Esophagus (tissue), 2 donors: Measurements from ENCODE around the gene PTGS1. TPM values are rescaled to one million over a fixed set of nuclear protein-coding genes. Genes with fewer than 3 reads are reported as not detected.

ENCODE experiments used
- H3K27ac ChIP-seq, 2 donors: one replicate each; pipeline ENCODE4 v1.5.1; 2013; ENCODE audit warnings: low read depth in 2 of 2, mild to moderate bottlenecking in 2 of 2, inconsistent platforms in 1 of 2, low read length in 1 of 2, moderate library complexity in 1 of 2
- H3K27me3 ChIP-seq, 2 donors: one replicate each; pipeline ENCODE4 v1.6.1; 2013; ENCODE audit warnings: low read length in 2 of 2, control low read depth in 1 of 2, mild to moderate bottlenecking in 1 of 2; ENCODE audit not compliant: insufficient read depth in 2 of 2, control insufficient read depth in 1 of 2
- H3K36me3 ChIP-seq, 2 donors: one replicate each; pipeline ENCODE4 v1.6.1; 2013; ENCODE audit warnings: low read length in 1 of 2; ENCODE audit not compliant: control insufficient read depth in 2 of 2, insufficient read depth in 2 of 2
- H3K4me1 ChIP-seq, 2 donors: one replicate each; pipeline ENCODE4 v1.6.1; 2013; ENCODE audit warnings: low read length in 1 of 2; ENCODE audit not compliant: control insufficient read depth in 2 of 2, insufficient read depth in 2 of 2
- H3K4me3 ChIP-seq, 2 donors: one replicate each; pipeline ENCODE4 v1.5.1; 2013; ENCODE audit warnings: low read length in 2 of 2, mild to moderate bottlenecking in 2 of 2, low read depth in 1 of 2, moderate library complexity in 1 of 2
- H3K9me3 ChIP-seq, 2 donors: one replicate each; pipeline ENCODE4 v1.6.1; 2013; ENCODE audit warnings: mild to moderate bottlenecking in 2 of 2, low read depth in 1 of 2, low read length in 1 of 2, moderate library complexity in 1 of 2; ENCODE audit not compliant: control insufficient read depth in 2 of 2, insufficient read depth in 1 of 2
- WGBS, 2 donors: extraction: QIAGEN DNeasy Blood & Tissue Kit; methylation state at CpG; one replicate each; pipeline ENCODE4 v1.1.7; 2013; 5-methylcytosine and 5-hydroxymethylcytosine counted together
- polyA plus RNA-seq, 2 donors: library from polyadenylated mRNA; stranded (reverse); fragments of 200-250 nt; gene quantifications; one replicate each; pipeline ENCODE4 v1.2.3, GENCODE V29; 2013
- donor health status: healthy with polysubstance abuse.
- donor health status: Bipolar disorder and iron deficiency.

The PTGS1 gene
- polyA plus RNA-seq, 2 donors = 6.8 to 20.3 TPM

DNA sequence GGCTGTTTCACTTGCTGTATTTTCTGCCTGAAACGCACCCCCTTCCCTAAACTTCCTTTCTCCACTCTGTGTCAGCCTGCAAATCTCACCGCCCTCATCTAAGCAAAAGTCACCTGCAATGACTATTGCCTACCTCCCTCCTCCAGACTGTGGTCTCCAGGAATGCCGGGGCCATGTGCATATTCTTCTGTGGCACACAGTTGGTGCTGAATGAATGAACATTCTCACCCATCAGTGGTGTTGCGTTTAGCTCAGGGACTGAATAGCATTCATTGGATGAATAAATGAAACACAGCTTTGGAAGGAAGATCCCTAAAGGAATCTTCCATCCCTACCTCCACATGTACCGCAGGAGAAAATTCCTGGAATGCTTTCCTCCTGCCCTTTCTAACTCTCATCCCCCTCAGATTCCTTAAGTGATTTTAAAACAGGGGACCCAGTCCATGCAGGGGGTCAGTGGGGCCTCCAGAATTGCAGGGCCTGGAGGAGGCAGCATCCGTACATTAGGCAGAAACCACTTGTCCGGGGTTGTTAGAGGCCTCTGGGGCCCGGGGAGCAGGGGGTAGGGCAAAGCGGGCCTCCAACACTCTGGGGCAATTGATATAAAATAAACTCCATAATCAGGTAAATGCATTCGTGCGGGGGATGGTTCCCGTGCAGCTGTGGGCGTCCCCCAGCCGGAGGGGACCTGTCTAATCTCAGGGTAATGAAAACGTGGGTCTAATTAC, 28.3 kb upstream of the PTGS1 start:
- 86 to 88% methylated on average over 15 of the region's 15 CpGs for WGBS, 2 donors

DNA sequence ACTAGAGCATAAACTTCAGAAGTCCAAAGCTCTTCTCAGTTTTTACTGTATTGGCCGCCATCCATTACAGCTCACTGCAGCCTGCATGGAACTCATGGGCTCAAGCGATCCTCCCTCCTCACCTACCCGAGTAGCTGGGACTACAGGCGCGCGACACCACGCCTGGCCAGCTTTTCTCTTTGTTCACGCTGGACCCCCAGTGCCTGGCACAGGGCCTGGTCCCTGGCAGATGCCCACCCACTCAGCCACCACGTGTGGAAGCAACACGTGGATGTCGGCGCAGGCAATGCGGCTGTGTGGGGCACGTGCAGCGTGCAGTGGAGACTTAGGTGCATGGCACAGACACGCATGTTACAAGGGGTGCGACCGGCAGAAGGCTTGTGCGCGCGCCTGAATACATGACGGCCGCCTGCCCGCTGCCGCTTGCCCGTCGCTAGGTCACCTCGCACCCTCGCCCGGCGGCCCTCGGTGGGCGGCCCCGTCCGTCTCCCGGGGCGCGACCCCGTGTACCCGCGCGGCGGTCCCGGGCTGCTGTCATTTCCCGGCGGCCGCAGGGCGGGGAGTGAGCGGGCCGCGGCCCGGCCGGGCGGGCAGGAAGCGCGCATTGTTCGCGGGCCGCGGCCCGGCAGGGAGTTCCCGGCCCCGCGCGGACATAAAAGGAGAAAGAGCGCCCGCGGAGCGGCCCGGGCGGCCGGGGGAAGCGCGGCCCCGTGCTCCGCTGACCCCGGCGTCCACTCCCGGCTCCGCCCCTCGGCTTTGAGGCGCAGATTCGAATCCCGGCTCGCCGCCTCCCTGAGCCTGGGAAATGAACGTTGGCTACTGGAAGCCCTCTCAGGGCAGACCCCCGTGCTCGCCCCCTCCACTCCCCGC, 24.1 kb upstream of the PTGS1 start:
- 5 to 11% methylated on average over 59 to 90 of the region's 90 CpGs for WGBS, 2 donors
- Histone ChIP-seq H3K36me3 (no peaks in the 10 kb centered on the region), H3K4me3 (peak overlapping the region; percentile 40 to 69), H3K27me3 (no peaks in the 10 kb centered on the region), H3K4me1 (peaks cover 0 to 8% of the 10 kb centered on the region in 2 donors), H3K27ac (peak overlapping the region; percentile 35 to 82), H3K9me3 (no peaks in the 10 kb centered on the region)

More for the DNA sequence above, 28.3 kb upstream of the PTGS1 start:
- no peak overlapping the region for H3K27ac ChIP-seq
- no peak overlapping the region for H3K4me3 ChIP-seq
- H3K4me1 ChIP-seq = peaks cover 0 to 8% of the 10 kb centered on the region in 2 donors
- no peaks in the 10 kb centered on the region for H3K27me3 ChIP-seq
- H3K36me3 ChIP-seq = no peaks in the 10 kb centered on the region
- H3K9me3 ChIP-seq = no peaks in the 10 kb centered on the region

DNA sequence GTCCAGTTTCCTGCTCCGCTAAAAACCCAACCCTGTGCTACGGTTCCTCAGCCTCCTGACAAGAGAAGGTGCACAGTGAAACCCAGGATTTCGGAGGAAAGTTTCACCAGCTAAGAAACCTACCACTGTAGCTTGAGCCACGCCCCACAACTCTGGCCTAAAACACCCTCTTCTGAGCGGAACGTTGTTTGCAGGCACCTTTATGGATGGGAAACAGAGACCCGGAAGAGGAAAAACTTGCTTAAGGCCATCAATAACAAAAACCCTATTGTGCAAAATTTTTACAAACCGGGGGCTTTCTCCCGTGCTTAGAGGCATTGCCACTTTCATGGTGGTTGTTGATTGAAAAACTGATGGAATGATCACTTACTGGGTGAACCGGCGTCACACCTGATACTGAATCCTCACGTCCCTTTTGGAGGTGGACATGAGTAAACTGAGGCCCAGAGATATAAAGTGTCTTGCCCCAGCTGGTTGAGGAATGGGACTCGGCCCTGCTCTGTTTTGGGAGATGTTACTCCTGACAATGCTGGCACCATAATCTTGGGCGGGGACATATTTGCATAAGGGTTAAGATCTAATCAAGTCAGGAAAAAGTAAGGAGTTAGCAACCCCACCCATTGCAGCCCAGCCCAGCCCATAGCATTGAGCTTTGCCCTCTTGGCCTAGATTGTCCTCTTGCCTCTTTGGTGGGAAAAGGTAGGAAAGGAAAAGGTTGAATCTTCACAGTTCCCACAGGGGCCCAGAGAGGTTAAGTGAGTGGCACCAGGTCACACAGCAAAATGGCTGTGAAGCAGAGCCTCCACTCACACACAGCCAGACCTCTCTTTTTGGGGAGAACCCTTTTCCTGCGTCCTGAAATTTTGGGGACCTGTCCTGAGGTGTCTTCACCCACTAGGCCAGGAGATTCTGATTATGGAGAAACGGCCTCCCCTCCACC, 23.2 kb upstream of the PTGS1 start:
- Histone ChIP-seq H3K27me3 (no peaks in the 10 kb centered on the region), H3K9me3 (no peaks in the 10 kb centered on the region), H3K4me1 (peaks cover 0 to 8% of the 10 kb centered on the region in 2 donors), H3K36me3 (no peaks in the 10 kb centered on the region), H3K4me3 (peak overlapping the region; percentile 40 to 69), H3K27ac (peak overlapping the region in 1 of 2 donors; percentile 82)
- WGBS, 2 donors = 35 to 36% methylated on average over 16 of the region's 16 CpGs

DNA sequence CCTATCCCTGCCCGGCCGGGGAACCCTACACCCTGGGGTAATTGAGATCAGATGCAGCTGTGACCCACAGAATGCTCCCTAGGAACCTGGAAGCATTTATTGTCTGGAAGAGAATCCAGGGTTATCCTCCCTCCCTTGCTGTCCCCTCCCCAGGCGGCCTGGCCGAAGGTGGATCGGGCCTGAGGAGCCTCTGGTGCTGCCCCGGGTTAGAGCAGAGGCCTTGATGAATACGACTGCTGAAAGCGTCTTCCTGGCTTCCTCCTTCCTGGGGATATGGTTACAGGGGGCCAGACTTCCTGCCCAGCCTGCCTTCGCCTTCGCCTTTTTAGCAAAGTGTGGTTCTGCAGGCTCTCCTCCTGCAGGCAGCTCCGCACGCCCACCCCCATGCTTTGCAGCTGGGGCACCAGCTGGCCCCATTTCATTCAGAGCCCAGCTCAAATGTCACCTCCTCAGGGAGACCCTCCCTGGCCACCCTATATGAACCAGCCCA, 22.5 kb upstream of the PTGS1 start:
- no peaks in the 10 kb centered on the region for H3K9me3 ChIP-seq
- WGBS, 2 donors = 71 to 75% methylated on average over 12 of the region's 12 CpGs
- H3K27ac ChIP-seq = no peak overlapping the region
- H3K4me3 ChIP-seq = no peak overlapping the region
- no peaks in the 10 kb centered on the region for H3K36me3 ChIP-seq
- no peaks in the 10 kb centered on the region for H3K27me3 ChIP-seq
- peaks cover 0 to 8% of the 10 kb centered on the region in 2 donors for H3K4me1 ChIP-seq

DNA sequence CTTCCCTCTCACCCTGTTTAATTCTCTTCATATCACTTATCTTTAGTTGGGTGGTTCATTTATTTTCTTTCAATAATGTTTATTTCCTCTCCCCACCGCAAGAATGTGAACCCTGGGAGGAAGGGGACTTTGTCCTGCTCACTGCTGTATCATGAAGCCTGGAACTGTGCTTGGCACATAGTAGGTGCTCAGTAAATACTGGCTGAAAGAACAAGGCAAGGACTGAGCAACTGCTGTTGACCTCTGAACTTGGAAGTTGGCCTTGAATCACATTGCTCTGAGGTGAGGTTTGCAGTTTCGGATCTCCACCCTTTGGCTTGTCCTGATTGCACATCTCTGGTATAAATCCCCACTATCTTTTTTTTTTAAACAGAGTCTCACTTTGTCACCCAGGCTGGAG, 22.0 kb upstream of the PTGS1 start:
- WGBS, 2 donors = 67 to 78% methylated on average over 2 of the region's 2 CpGs
- Histone ChIP-seq H3K27me3 (no peaks in the 10 kb centered on the region), H3K4me3 (no peak overlapping the region), H3K9me3 (no peaks in the 10 kb centered on the region), H3K4me1 (peaks cover 0 to 8% of the 10 kb centered on the region in 2 donors), H3K27ac (no peak overlapping the region), H3K36me3 (no peaks in the 10 kb centered on the region)

DNA sequence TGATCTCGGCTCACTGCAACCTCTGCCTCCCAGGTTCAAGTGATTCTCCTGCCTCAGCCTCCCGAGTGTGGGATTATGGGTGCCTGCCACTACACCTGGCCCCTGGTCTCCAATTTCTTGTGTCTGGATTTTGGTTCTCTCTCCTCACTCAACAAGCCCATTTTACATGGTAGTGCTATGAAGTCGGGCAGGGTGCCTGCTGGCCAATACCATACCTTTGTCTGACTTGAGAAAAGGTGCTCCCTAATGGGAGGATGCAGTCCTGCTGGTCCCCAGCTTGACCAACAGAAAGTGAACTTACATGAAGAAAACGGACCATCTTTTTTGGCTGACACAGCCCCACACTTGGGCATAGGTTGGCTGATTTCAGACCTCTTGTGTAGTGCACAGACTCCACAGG, 21.6 kb upstream of the PTGS1 start:
- Histone ChIP-seq H3K4me3 (no peak overlapping the region), H3K27ac (no peak overlapping the region), H3K36me3 (no peaks in the 10 kb centered on the region), H3K9me3 (no peaks in the 10 kb centered on the region), H3K4me1 (peaks cover 0 to 8% of the 10 kb centered on the region in 2 donors), H3K27me3 (no peaks in the 10 kb centered on the region)
- 76 to 88% methylated on average over 4 of the region's 4 CpGs for WGBS, 2 donors

DNA sequence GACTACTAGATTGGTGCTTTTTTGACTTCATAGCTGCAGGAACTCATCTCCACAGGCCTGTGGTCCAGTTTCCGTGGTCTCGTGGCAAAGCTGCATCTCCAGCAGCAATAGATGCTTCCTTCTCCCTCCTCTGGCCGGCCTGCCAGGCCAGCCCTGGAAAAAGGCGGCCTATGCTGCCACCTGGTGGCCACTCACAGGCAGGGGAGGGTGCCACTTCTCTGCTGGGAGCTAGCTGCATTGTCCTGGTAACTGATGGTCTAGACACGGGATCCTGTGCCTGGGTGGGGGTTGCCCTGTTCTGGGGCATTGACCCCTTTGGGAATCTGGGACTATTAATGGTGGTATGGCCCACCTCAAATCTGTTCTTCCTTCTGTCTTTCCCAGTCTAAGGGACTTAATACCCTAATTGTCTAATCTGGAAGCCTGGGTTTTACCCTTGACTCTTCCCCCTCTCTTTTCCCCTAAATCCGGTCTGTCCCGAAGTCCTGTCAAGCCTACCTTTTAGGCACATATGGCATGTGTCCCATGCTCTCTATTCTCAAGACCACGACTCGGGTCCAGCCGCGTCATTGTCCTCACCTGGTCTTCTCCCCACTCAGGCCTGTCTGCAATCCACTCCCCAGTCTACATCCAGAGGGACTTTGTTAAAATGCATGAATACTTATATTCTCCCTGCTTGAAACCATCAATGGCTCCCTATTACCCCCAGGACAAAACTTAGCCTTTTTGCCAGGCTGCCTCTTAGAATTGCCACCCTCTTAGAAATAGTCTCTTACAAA, 20.1 kb upstream of the PTGS1 start:
- H3K4me1 ChIP-seq = peaks cover 0 to 8% of the 10 kb centered on the region in 2 donors
- 35 to 36% methylated on average over 11 of the region's 11 CpGs for WGBS, 2 donors
- H3K36me3 ChIP-seq = no peaks in the 10 kb centered on the region
- H3K4me3 ChIP-seq = no peak overlapping the region
- no peak overlapping the region for H3K27ac ChIP-seq
- no peaks in the 10 kb centered on the region for H3K9me3 ChIP-seq
- H3K27me3 ChIP-seq = no peaks in the 10 kb centered on the region

DNA sequence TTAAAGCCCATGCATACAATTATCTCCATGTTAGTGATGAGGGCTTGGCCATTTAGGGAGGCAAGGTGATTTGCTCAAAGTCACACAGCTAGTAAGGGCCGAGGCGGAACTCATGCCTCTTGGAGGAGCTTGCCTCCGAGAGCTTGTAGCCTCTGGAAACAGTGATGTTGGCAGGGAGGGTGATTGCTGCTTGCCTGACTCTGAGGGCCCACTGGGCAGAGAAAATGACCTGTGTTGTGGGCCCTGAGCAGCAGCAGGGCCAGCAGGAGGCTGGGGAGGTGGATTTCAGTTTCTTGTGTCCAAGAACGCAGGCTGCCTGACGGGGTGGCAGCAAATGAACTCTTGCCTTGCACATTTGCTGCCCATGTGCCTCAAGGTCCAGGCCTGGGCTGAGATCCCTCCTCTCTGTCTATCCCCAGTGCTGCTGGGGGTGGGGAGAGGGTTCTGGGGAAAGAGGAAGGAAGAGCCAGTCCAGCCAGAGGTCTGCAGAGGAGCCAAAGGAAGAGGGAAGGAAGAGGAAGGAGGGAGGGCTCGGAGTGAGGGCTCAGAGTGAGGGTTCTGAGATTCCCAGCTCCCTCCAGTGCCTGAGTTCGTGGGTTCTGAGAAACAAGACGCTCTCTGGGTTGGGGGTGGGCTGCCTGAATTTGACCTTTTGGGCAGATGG, 16.2 kb upstream of the PTGS1 start:
- Histone ChIP-seq H3K4me3 (no peak overlapping the region), H3K36me3 (no peaks in the 10 kb centered on the region), H3K27ac (no peak overlapping the region), H3K4me1 (no peaks in the 10 kb centered on the region), H3K9me3 (no peaks in the 10 kb centered on the region), H3K27me3 (no peaks in the 10 kb centered on the region)
- 82 to 84% methylated on average over 8 of the region's 8 CpGs for WGBS, 2 donors
